SK-N-MC (cell line): ENCODE measurements around the gene ADAM11.

Experiments used
- EZH2 ChIP-seq: fragments of 200-600 bp; sonication (generic); IDR thresholded peaks from one replicate; pipeline ENCODE4 v1.6.1; 2017; ENCODE audit warnings: antibody characterized with exemption
- POLR2AphosphoS5 ChIP-seq: IDR thresholded peaks from 2 replicates; pipeline ENCODE4 v1.6.1; 2012; ENCODE audit warnings: mild to moderate bottlenecking, low read depth, low read length, borderline replicate concordance

GRCh38 chr17:44779211-44780025 lies 20.6 kb downstream of the ADAM11 start:
- no peak for TF ChIP-seq POLR2AphosphoS5
- TF ChIP-seq EZH2, result no peak
